Measurements from ENCODE around the gene GALNT2.

DNA sequence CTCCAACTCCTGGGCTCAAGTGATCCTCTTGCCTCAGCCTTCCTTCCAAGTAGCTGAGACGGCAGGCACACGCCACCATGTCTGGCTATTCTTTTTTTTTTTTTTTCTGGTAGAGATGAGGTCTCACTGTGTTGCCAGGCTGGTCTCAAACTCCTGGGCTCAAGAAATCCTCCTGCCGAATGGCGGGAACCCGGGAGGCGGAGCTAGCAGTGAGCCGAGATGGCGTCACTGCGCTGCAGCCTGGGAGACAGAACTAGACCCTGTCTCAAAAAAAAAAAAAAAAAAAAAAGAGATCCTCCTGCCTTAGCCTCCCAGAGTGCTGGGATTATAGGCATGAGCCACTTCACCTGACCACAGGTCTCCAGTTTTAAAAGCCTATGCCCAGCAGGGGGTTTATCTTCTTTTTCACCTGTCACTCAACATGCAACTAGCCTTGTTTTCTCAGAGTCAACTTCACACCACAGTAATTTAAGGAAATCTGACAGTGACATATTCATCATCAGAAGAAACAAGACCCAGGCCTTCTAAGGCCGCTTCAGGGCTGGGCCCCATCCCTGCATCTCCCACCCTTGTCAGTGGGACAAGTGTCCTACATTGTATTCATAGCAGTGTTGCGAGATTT is 38.3 kb upstream of the GALNT2 start:
- TF ChIP-seq ZFX (CRISPR knock-in tag; IDR thresholded peaks at IDR 0.05) (no peak), FOXM1 (IDR thresholded peaks at IDR 0.05; ENCODE audit: low read depth) (no peak), FOXM1 (CRISPR knock-in tag; IDR thresholded peaks at IDR 0.05; ENCODE audit: low read depth) (no peak), HMGN3 (IDR thresholded peaks at IDR 0.05; ENCODE audit: borderline replicate concordance, extremely low read depth, insufficient read length, low read depth, low read length) (no peak), MEIS2 (IDR thresholded peaks at IDR 0.05; ENCODE audit: partially characterized antibody) (peak; percentile 49), FOXJ2 (tag; IDR thresholded peaks at IDR 0.05) (no peak), FOXJ3 (CRISPR knock-in tag; IDR thresholded peaks at IDR 0.05) (no peak), PTBP1 (IDR thresholded peaks at IDR 0.05; ENCODE audit: low read depth, low read length) (no peak), POLR2AphosphoS5 (IDR thresholded peaks at IDR 0.05; ENCODE audit: control insufficient read depth, insufficient read depth, low read depth, low read length) (no peak)
- TF ChIP-seq, protein P1, sequence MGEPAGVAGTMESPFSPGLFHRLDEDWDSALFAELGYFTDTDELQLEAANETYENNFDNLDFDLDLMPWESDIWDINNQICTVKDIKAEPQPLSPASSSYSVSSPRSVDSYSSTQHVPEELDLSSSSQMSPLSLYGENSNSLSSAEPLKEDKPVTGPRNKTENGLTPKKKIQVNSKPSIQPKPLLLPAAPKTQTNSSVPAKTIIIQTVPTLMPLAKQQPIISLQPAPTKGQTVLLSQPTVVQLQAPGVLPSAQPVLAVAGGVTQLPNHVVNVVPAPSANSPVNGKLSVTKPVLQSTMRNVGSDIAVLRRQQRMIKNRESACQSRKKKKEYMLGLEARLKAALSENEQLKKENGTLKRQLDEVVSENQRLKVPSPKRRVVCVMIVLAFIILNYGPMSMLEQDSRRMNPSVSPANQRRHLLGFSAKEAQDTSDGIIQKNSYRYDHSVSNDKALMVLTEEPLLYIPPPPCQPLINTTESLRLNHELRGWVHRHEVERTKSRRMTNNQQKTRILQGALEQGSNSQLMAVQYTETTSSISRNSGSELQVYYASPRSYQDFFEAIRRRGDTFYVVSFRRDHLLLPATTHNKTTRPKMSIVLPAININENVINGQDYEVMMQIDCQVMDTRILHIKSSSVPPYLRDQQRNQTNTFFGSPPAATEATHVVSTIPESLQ (CRISPR knock-in tag; IDR thresholded peaks at IDR 0.05), result no peak
- TF ChIP-seq, protein P2, sequence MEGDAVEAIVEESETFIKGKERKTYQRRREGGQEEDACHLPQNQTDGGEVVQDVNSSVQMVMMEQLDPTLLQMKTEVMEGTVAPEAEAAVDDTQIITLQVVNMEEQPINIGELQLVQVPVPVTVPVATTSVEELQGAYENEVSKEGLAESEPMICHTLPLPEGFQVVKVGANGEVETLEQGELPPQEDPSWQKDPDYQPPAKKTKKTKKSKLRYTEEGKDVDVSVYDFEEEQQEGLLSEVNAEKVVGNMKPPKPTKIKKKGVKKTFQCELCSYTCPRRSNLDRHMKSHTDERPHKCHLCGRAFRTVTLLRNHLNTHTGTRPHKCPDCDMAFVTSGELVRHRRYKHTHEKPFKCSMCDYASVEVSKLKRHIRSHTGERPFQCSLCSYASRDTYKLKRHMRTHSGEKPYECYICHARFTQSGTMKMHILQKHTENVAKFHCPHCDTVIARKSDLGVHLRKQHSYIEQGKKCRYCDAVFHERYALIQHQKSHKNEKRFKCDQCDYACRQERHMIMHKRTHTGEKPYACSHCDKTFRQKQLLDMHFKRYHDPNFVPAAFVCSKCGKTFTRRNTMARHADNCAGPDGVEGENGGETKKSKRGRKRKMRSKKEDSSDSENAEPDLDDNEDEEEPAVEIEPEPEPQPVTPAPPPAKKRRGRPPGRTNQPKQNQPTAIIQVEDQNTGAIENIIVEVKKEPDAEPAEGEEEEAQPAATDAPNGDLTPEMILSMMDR (IDR thresholded peaks at IDR 0.05 in 2 of 3, conservative IDR thresholded peaks at IDR 0.05 in 1 of 3; ENCODE audit: insufficient read depth in 2 of 3, low read depth in 1 of 3, low read length in 3 of 3), result no peak

Data from K562 (cell line).